ENCODE measurements around the gene ZCCHC2.

DNA sequence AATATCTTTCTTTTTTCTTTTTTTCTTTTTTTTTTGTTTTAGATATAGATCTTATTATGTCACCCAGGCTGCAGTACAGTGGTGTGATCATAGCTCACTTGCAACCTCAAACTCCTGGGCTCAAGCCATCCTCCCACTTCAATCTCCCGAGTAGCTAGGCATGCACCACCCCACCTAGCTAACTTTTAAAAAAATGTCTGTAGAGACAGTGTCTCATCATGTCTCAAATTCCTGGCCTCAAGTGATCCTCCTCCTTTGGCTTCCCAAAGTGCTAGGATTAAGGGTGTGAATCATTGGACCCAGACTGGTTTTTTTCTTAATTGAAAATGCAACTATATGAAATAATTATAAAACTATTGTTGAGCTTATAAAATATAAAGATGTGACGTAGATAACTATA lies 9.8 kb upstream of the ZCCHC2 start:
- no peak for TF ChIP-seq JUN (IDR thresholded peaks at IDR 0.05)
- TF ChIP-seq, protein P1, sequence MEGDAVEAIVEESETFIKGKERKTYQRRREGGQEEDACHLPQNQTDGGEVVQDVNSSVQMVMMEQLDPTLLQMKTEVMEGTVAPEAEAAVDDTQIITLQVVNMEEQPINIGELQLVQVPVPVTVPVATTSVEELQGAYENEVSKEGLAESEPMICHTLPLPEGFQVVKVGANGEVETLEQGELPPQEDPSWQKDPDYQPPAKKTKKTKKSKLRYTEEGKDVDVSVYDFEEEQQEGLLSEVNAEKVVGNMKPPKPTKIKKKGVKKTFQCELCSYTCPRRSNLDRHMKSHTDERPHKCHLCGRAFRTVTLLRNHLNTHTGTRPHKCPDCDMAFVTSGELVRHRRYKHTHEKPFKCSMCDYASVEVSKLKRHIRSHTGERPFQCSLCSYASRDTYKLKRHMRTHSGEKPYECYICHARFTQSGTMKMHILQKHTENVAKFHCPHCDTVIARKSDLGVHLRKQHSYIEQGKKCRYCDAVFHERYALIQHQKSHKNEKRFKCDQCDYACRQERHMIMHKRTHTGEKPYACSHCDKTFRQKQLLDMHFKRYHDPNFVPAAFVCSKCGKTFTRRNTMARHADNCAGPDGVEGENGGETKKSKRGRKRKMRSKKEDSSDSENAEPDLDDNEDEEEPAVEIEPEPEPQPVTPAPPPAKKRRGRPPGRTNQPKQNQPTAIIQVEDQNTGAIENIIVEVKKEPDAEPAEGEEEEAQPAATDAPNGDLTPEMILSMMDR (IDR thresholded peaks at IDR 0.05), result no peak
- TF ChIP-seq POLR2A (IDR thresholded peaks at IDR 0.05; ENCODE audit: low read length), result no peak
- no peak for TF ChIP-seq NR3C1 (IDR thresholded peaks at IDR 0.05)
- TF ChIP-seq HDAC2 (IDR thresholded peaks at IDR 0.05), result no peak
- TF ChIP-seq ZC3H11A (IDR thresholded peaks at IDR 0.05), result no peak
- no peak for TF ChIP-seq RFX5 (IDR thresholded peaks at IDR 0.05)
- TF ChIP-seq EP300 (IDR thresholded peaks at IDR 0.05), result no peak
- TF ChIP-seq, protein P2, sequence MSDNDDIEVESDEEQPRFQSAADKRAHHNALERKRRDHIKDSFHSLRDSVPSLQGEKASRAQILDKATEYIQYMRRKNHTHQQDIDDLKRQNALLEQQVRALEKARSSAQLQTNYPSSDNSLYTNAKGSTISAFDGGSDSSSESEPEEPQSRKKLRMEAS (IDR thresholded peaks at IDR 0.05), result no peak
